Activated CD4-positive, alpha-beta T cell treated with anti-CD3 and anti-CD28 coated beads for 24 hours (primary cell): ENCODE measurements around the gene SYMPK.
A peak's percentile ranks its signal among the peaks of the same experiment; 100 is the strongest.

Source experiments
- DNase-seq, 2 donors: peaks; one replicate each; pipeline ENCODE4 v3.0.0-alpha.2; 2020; ENCODE audit warnings: low read depth in 2 of 2

SYMPK gene

DNA sequence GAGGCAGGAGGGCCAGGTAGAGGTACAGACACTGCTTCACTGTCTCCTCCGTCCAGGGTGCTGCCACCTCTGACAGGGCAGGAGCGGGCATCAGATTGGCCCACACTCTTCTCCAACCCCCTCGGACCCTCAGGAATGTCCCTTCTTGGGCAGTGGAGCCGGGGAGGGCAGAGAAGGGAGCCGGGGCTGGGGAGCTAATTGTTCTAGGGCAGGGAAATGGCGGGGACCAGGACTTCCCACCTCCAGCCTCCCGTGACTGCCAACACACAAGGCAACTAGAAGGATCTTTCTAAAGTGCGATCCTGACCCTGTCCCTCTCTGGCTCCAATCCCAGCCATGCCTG lies 37.7 kb downstream of the SYMPK start:
- no peak for DNase-seq

GRCh38 chr19:45824531-45825262 lies 38.2 kb downstream of the SYMPK start:
- DNase-seq, result no peak

- DNase-seq, result no peak
Observed at GRCh38 chr19:45824041-45824471, 38.9 kb downstream of the SYMPK start.

GRCh38 chr19:45823182-45823581 lies 39.8 kb downstream of the SYMPK start:
- no peak for DNase-seq

GRCh38 chr19:45822716-45823115 lies 40.2 kb downstream of the SYMPK start:
- no peak for DNase-seq

DNA sequence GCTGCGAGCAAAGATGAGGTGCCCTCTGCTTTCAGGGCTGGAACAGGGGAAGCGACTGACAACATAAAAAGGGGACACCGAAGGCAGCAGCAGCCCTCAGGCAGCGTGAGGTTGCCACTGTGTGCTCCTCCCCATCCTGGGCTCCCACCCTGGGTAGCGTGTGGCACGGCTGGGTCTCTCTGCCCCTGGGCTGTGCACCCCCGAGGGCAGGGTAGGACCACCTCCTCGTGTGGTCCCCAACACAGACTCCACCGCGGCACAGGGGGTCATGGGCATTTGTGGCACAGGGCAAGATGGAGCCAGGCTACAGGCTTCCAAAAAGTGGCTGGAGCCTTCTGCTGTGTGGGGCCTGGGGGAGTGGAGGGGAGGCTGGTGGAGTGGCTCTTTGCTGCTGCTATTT lies 41.4 kb downstream of the SYMPK start:
- DNase-seq, result no peak

DNA sequence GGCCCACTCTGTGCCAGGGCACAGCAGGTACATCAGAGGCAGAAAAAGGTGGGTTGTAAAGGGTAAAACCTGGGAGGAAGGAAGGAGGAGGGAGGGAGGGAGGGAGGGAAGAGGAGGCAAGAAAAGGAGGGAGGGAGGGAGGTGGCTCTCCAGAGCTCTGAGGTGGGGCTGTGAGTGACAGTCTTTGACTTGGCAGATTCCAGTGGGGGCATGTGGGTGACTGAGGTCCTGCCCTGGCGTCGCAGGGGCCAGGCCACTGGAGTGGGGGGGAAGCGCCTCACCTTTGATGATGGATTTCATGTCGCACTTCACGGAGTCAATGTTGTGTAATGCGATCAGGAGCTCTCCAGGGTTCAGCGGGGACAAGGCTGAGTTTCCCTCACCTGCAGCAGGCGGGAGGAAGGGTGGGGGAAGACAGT lies 41.8 kb downstream of the SYMPK start:
- DNase-seq, result no peak

GRCh38 chr19:45820413-45821102 lies 42.4 kb downstream of the SYMPK start:
- DNase-seq, result no peak

GRCh38 chr19:45819769-45820168 lies 43.2 kb downstream of the SYMPK start:
- no peak for DNase-seq

DNA sequence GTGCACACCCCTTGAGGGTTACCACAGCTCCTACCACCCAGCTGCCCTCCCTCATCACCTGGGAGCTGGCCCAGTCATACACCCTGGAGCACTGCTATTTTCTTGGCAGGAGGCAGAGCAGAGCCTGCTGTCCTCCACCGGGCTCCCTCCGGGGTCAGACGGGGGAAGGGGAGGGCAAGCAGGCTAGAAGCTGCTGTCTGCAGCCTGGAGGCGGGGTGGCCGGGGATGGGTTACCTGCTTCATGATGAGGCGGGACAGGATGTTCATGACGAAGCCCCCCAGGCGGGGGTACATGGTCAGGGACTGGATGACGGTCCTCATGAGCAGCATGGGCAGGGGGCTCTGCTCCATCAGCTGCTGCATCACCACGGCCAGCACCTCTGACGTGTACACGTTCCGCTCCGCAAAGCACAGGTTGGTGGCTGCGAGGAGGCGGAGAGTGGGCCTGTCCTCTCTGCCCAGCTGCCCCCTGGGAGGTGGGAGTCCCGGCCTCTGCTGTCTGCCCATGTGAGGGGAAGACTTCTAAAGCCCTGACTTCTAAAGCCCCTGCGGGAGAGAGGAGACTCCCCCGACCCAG lies 45.1 kb downstream of the SYMPK start:
- no peak for DNase-seq

- peak; percentile 97 to 98 for DNase-seq
Observed at GRCh38 chr19:45817010-45817724, 45.8 kb downstream of the SYMPK start.

DNA sequence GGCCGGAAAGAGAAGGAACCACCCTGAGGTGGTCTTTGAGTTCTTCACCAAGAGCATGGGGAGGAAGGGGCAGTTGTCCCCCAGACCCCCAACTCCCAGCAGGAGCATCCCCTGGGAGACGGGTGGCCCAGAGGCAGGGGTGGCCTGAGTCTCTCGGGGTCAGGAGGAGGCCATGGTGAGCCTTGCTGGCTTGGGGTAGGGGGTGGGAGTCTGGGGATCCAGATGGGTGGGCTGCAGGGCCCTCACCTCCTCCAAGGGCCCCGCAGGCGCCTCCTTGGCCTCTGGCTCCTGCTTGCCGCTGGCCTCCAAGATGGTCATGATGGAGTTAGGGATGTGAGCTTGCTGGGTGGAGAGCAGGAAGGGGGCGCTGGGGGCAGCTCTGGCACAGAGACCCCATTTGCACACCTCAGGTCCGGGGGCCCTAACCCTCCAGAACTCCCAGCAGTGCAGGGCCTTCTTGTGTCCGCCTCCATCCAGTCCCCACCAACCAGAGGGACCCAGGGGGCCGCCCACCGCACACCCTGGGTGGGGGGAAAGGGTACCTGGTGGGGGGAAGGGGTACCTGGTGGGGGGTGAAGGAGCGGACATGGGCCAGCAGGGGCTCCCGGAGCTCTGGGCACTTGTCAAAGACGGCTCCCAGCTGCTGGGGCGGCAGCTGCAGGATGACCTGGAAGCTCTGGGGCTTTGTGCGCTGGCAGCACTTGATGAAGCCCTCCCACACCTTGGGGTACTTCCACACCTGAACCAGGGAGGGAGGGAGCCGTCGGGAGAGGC lies 46.5 kb downstream of the SYMPK start:
- no peak for DNase-seq

- DNase-seq, result no peak
Observed at GRCh38 chr19:45815481-45816216, 47.3 kb downstream of the SYMPK start.

DNA sequence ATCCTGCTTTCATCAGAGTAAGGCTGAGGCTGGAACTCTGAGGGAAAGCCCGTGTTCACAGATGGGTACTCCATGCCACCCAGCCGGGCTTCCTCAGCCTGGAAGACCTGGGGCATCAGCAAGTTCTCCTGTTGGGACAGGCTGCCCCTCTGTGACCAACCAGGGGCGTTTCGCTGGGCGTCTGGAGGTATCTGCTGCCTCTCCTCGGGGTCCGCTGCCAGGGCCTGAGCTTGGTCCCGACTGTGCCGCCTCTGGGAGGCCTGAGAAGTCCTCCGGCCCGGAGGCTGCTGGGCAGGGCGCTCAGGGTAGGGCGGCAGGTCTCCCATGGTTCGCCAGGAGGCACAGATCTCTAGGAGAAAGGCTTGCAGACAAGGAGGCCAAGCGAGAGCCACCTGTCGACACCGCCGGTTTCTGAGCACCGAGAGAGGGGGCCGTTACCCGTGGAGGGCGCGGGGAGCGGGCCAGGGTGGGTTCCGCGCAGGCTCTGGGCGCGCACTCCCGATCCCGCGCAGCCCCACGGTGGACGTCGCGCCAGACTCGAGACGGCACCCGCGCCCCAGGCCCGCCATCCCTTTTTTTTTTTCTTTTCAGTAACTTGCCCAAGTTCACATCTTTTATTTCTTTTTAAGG lies 48.0 kb downstream of the SYMPK start, which contains the start of gene RSPH6A:
Gene RSPH6A (minus strand): TSS at position 458 of the 630 bp plus-strand sequence. CDS start 132 bp downstream, at position 326.
- DNase-seq, result no peak

DNA sequence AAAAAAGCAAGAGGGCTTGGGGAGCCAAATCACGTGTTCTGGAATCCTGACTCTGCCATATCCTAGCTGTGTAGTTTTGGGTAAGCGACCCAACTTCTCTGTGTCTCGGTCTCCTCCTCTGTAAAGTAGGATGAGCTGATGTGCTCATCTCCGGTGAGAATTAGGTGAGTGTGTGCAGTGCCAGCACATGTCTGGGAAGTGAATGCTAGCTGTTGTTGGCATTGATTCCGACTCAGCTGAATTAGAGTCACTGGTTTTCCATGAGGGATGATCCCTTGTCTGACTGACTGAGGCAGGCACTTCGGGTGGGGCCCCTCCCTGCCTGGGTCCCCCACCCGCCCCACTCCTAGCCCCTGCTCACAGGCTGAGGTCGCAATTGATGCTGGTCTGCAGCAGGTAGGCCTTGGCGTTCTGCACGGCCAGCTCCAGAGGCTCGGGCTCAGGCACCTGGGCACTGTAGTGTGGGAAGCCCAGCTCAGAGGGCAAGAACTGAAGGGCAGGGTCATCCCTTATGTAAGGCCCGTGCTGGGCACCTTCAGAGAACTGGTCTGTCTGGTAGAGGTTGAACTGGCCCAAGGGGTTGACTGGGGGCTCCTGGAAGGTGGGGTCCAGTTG lies 48.7 kb downstream of the SYMPK start:
- no peak for DNase-seq

DNA sequence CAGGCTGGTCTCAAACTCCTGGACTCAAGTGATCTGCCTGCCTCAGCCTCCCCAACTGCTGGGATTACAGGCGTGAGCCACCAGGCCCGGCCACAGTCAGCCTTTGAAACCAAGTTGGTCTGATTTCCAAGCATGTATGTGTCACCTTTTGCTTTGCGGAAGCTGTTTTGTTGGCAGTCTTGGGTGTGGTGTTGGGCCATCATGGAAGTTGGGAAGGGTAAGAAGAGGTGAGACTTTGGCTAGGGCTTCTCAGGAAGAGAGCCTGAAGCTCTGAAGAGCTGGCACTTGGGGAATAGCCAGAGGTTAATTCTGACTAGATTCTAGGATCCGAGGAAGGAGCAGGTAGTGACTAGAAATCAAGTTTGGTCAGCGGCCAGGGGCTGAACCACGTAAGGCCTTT lies 50.6 kb downstream of the SYMPK start:
- DNase-seq, result no peak

- no peak for DNase-seq
Observed at GRCh38 chr19:45809643-45810159, 53.2 kb downstream of the SYMPK start.

- DNase-seq, result no peak
Observed at GRCh38 chr19:45805719-45806118, 57.2 kb downstream of the SYMPK start.

GRCh38 chr19:45804959-45805230 lies 58.1 kb downstream of the SYMPK start:
- DNase-seq, result no peak
